IPS DF 6.9 (cell line): ENCODE measurements around the gene BMAL1.
"Not testable (repeated sequence)": the region's sequence is repeated elsewhere in the genome, so short reads cannot be mapped to it uniquely, and the experiment has no call there.

Source experiments
- DNase-seq: peaks from one replicate; pipeline ENCODE4 v3.0.0-alpha.2; 2013; ENCODE audit warnings: low read depth, low spot score
- H3K27ac ChIP-seq: one replicate; pipeline ENCODE4 v1.5.1; 2013; ENCODE audit warnings: low read length, control low read depth
- H3K27me3 ChIP-seq: 2 replicates; pipeline ENCODE4 v1.6.1; 2013; ENCODE audit warnings: mild to moderate bottlenecking, low read length; ENCODE audit not compliant: control insufficient read depth, insufficient read depth
- H3K36me3 ChIP-seq: 2 replicates; pipeline ENCODE4 v1.6.1; 2013; ENCODE audit warnings: low read length; ENCODE audit not compliant: control insufficient read depth, insufficient read depth
- H3K4me1 ChIP-seq: 2 replicates; pipeline ENCODE4 v1.6.1; 2013; ENCODE audit warnings: low read length; ENCODE audit not compliant: control insufficient read depth, insufficient read depth
- H3K4me3 ChIP-seq: 2 replicates; pipeline ENCODE4 v1.5.1; 2013; ENCODE audit warnings: mild to moderate bottlenecking, low read length
- H3K9me3 ChIP-seq: 2 replicates; pipeline ENCODE4 v1.6.1; 2013; ENCODE audit warnings: low read length, inconsistent platforms; ENCODE audit not compliant: control insufficient read depth, insufficient read depth
- WGBS: extraction: QIAGEN DNeasy Blood & Tissue Kit; methylation state at CpG from one replicate; pipeline ENCODE4 v1.1.7; 2013; ENCODE audit warnings: mixed read lengths, missing lambda C conversion rate; ENCODE audit not compliant: insufficient read length, insufficient coverage; 5-methylcytosine and 5-hydroxymethylcytosine counted together

The BMAL1 gene

DNA sequence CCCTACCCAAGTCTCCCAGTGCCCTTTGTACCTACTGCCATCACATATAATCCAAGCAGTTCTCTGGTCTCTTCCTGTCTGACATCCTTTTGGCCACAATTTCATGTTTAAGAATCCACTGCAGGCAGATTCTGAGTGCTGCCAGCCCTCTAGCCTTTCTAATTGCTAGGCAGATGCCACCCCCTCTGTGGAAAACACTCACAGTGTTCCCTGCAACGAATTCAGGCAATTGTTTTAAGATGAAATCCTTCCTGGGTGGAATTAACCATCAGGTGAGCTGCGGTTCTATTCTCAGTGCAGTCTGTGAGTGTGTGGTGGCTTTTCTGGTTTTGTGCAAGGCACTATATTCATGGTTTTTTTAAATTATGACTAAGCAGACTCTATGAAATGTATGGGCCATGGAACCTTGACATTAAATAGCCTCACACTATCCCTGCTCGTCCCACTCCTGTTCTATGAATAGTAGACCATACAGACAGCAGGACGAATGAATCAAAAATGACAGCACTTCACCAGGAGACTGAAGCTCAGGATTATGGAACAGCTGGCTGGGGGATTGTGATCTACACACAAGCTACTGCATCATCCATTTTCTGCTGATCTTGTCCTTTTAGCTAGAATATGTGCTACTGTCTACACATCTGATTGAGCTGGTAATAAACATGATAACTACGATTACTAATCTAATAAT lies 29.8 kb upstream of the BMAL1 start:
- DNase-seq, result no peak

DNA sequence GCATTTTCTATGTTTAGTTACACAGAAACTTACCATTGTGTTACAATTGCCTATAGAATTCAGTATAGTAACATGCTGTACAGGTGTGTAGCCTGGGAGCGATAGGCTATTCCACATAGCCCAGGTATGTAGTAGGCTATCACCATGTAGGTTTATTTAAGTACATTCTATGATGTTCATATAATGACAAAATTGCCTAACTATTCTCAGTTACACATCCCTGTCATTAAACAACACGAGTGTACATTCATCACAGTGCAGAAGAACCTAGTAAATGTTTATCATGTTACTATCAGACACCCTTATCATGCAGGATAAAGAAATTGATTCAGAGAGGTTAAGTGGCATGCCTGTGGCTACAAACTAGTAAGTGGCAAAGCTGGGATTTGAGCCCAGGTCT lies 28.4 kb upstream of the BMAL1 start:
- H3K9me3 ChIP-seq, result no peaks in the 10 kb centered on the region
- no peak for DNase-seq
- H3K27ac ChIP-seq, result no peak overlapping the region
- WGBS, result no CpG with 5 or more reads among the region's 2 CpGs
- H3K4me3 ChIP-seq, result no peak overlapping the region
- H3K4me1 ChIP-seq, result no peaks in the 10 kb centered on the region
- H3K27me3 ChIP-seq, result no peaks in the 10 kb centered on the region
- no peaks in the 10 kb centered on the region for H3K36me3 ChIP-seq

More for the DNA sequence above, 29.8 kb upstream of the BMAL1 start:
- Histone ChIP-seq H3K36me3 (no peaks in the 10 kb centered on the region), H3K4me1 (no peaks in the 10 kb centered on the region), H3K9me3 (no peaks in the 10 kb centered on the region), H3K27ac (no peak overlapping the region), H3K27me3 (no peaks in the 10 kb centered on the region), H3K4me3 (no peak overlapping the region)
- WGBS, result no CpG with 5 or more reads among the region's 5 CpGs

DNA sequence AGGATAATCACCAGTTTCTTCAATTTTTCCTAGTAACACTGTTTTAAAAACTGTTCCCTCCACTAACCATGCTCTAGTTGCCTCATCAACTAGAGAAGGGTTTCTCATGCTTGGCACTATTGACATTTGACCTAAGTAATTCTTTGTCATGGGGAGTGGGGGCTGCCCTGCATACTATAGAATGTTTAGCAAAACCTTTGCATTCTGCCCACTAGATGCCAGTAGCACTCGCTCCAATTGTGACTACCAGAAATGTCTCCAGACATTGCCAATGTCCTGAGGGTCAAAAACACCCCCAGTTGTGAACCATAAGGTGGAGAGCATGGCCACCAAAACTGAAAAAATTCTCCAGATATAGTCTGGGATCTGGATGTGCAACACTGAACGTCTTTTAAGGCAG lies 27.6 kb upstream of the BMAL1 start:
- WGBS, result no CpG with 5 or more reads among the region's 2 CpGs
- H3K4me3 ChIP-seq, result no peak overlapping the region
- no peaks in the 10 kb centered on the region for H3K27me3 ChIP-seq
- no peak overlapping the region for H3K27ac ChIP-seq
- H3K4me1 ChIP-seq, result no peaks in the 10 kb centered on the region
- no peak for DNase-seq
- H3K36me3 ChIP-seq, result no peaks in the 10 kb centered on the region
- no peaks in the 10 kb centered on the region for H3K9me3 ChIP-seq

DNA sequence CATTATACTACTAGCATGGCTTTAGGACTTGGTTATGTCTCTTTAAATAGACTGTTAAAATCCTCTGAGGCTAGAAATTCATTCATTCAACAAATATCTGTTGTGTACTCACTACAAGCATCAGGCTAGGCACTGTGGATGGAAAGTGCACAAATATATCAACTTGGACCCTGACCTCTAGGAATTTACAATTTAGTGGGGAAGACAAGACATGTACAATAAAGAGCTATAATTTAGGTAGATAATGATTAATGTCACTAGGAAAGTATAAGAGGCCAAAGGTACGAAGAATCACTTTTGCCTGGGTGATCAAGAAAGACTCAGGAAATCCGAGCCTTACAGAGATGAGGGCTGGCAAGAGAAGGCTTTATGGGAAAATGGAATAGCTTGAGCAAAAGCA lies 25.6 kb upstream of the BMAL1 start:
- no CpG with 5 or more reads among the region's 2 CpGs for WGBS
- Histone ChIP-seq H3K27me3 (no peaks in the 10 kb centered on the region), H3K36me3 (no peaks in the 10 kb centered on the region), H3K4me3 (no peak overlapping the region), H3K9me3 (no peaks in the 10 kb centered on the region), H3K27ac (no peak overlapping the region), H3K4me1 (no peaks in the 10 kb centered on the region)
- no peak for DNase-seq

DNA sequence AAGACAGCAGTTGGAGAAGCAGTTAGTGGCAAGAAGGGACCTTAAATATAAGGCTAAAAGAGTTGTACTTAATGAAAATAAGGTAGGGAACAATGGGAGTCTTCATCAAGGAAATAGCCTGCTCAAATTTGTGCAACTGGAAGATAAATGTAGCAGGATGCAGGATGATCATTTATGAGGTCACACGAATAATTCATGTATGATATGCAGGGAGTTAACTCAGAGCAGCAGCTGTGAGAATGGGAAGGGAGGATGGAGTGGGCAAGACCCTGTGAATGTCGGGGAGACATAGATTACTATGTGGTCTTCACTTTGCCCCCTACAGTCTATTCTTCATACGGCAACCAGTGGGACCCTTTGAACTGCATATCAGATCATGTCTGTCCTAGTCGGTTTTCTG lies 25.2 kb upstream of the BMAL1 start:
- no peak overlapping the region for H3K27ac ChIP-seq
- H3K4me1 ChIP-seq, result no peaks in the 10 kb centered on the region
- DNase-seq, result no peak
- no peak overlapping the region for H3K4me3 ChIP-seq
- no peaks in the 10 kb centered on the region for H3K9me3 ChIP-seq
- WGBS, result no CpG with 5 or more reads among the region's 4 CpGs
- no peaks in the 10 kb centered on the region for H3K27me3 ChIP-seq
- H3K36me3 ChIP-seq, result no peaks in the 10 kb centered on the region

DNA sequence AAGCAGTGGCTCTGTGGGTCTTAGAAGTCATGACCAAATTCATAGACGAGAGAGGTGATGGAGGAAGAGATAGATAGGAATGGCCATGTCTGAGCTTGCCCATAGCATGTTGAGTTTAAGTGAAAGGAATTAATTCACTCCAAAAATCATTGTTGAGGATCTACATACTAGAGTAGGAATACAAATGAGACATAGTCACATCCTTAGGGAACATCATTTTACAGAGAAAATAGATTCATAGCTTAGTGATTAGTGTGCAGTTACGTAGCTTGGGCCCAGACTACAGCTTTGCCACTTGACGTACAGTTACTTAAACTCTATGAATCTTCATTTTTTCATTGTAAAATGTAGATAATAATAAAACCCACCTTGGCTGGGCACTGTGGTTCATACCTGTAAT lies 21.4 kb upstream of the BMAL1 start:
- WGBS, result no CpG with 5 or more reads among the region's 3 CpGs
- DNase-seq, result no peak
- no peak overlapping the region for H3K4me3 ChIP-seq
- H3K27ac ChIP-seq, result no peak overlapping the region
- H3K27me3 ChIP-seq, result no peaks in the 10 kb centered on the region
- no peaks in the 10 kb centered on the region; the same call in 1 of the 2 replicates for H3K4me1 ChIP-seq
- H3K36me3 ChIP-seq, result no peaks in the 10 kb centered on the region
- no peaks in the 10 kb centered on the region for H3K9me3 ChIP-seq

DNA sequence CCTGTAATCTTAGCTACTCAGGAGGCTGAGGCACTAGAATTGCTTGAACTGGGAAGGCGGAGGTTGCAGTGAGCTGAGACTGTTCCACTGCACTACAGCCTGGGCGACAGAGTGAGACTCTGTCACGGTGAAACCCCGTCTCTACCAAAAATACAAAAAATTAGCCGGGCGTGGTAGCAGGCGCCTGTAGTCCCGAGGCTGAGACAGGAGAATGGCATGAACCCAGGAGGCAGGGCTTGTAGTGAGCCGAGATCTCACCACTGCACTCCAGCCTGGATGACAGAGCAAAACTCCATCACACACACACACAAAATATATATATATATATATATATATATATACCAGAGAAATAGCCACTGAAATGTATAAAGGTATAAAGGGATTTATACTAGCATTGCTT lies 19.5 kb upstream of the BMAL1 start:
- WGBS, result no CpG with 5 or more reads among the region's 9 CpGs
- H3K9me3 ChIP-seq, H3K4me1 ChIP-seq, H3K27me3 ChIP-seq, H3K4me3 ChIP-seq, H3K36me3 ChIP-seq, H3K27ac ChIP-seq, DNase-seq: not testable (repeated sequence)

DNA sequence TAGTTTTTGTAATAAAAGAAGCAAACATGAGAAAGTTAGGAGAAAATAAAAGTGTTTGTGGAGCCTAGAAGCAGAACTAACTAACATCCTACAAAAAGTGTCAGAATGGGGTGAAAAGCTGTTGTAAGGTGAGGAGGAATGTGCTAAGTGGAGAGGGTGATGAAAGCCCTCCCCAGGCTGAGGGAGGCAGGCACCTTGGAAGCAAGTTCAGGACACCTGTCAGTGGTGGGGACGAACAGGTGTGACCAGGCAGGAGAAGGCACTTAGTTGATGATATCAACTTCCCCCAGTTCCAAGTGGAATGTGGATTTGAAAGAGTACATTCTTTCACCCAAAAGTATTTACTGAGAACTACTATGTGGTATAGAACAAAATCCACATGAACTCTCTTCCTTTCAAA lies 18.7 kb upstream of the BMAL1 start:
- Histone ChIP-seq H3K9me3 (no peaks in the 10 kb centered on the region), H3K4me1 (no peaks in the 10 kb centered on the region; the same call in 1 of the 2 replicates), H3K4me3 (no peak overlapping the region), H3K27ac (no peak overlapping the region), H3K27me3 (no peaks in the 10 kb centered on the region), H3K36me3 (no peaks in the 10 kb centered on the region)
- no CpG with 5 or more reads among the region's 1 CpG for WGBS
- DNase-seq, result no peak

DNA sequence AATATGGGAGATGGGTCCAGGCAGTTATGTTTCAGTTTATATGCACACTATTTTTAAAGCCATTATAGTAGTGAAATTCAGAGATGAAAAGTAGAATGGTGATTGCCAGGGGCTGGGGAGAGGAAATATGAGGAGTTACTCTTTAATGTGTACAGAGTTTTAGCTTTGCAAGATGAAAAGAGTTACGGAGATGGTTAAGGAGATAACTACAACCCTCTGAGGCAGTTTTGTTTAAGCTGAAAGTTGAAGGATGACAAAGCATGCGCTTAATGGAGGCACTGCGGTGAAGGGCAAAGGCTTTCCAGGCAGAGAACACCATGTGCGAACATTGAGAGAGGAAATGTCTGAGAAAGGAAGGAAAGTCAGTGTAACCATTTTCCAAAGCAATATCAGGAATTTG lies 18.2 kb upstream of the BMAL1 start:
- H3K36me3 ChIP-seq, result no peaks in the 10 kb centered on the region
- H3K4me1 ChIP-seq, result no peaks in the 10 kb centered on the region; the same call in 1 of the 2 replicates
- H3K4me3 ChIP-seq, result no peak overlapping the region
- H3K27ac ChIP-seq, result no peak overlapping the region
- H3K27me3 ChIP-seq, result no peaks in the 10 kb centered on the region
- no peaks in the 10 kb centered on the region for H3K9me3 ChIP-seq
- no CpG with 5 or more reads among the region's 4 CpGs for WGBS
- no peak for DNase-seq

DNA sequence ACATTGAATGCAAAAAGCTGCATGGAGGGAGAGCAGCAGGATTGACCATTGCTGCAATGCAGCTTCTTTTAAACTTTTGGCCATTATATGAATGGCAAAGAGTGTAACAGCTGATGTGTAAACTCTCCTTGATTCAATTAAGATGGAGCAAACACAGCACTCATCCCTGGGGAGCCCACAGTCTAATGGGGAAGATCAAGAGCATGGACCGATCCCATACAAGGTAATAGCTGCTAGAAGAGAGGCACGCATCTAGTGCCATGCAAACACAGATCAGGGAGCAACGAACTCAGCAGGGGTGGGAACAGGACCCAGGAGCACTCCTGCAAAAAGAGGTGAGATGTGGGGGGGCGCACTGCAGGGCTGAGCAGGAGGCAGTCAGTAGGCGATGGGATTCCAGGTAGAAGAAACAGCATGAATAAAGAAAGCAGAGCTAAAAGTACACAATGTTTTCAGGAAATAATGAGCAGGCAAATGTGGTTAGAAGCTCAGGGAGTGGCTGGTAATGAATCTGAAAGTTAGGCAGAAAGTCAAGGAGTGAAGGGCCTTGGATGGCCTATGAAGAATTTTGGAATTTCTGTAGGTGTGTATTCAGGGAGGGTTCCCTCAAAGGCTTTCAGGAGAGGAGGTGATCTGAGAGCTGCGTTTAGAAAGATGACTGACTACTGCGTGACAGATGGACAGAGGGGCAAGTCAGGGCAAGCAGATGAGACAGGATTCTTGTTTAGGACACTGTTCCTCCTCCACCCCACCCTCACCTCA lies 17.2 kb upstream of the BMAL1 start:
- Histone ChIP-seq H3K36me3 (no peaks in the 10 kb centered on the region), H3K27me3 (no peaks in the 10 kb centered on the region), H3K4me1 (no peaks in the 10 kb centered on the region; the same call in 1 of the 2 replicates), H3K9me3 (no peaks in the 10 kb centered on the region), H3K4me3 (no peak overlapping the region), H3K27ac (no peak overlapping the region)
- DNase-seq, result no peak
- WGBS, result no CpG with 5 or more reads among the region's 7 CpGs
